Vagina (tissue), 2 donors: ENCODE data around the gene ATP6V0A1. TPM values are rescaled to one million over a fixed set of nuclear protein-coding genes. Genes with fewer than 3 reads are reported as not detected.

Experiments
- DNase-seq, 2 donors: peaks; one replicate each; pipeline ENCODE4 v3.0.0-alpha.2; 2017; ENCODE audit errors: extremely low spot score in 2 of 2
- H3K27ac ChIP-seq: fragments of 200-600 bp; sonication (generic); one replicate; pipeline ENCODE4 v1.5.1; 2019
- H3K27me3 ChIP-seq: fragments of 200-600 bp; sonication (generic); one replicate; pipeline ENCODE4 v1.5.1; 2019
- H3K36me3 ChIP-seq, 2 donors: fragments of 200-600 bp; sonication (generic); one replicate each; pipeline ENCODE4 v1.5.1; 2017 to 2019
- H3K4me1 ChIP-seq: fragments of 200-600 bp; sonication (generic); one replicate; pipeline ENCODE4 v1.5.1; 2019
- H3K4me3 ChIP-seq, 2 donors: fragments of 200-600 bp; sonication (generic); 1 replicate in 1 of 2; 2 replicates in 1 of 2; pipeline ENCODE4 v1.5.1; 2016 to 2019
- H3K9me3 ChIP-seq: fragments of 200-600 bp; sonication (generic); one replicate; pipeline ENCODE4 v1.5.1; 2019
- CTCF ChIP-seq, 3 experiments: fragments of 450-650 bp in 2 of 3; fragments of 200-600 bp in 1 of 3; sonication (generic) in 1 of 3; IDR thresholded peaks; one replicate each; pipeline ENCODE4 v1.5.1; 2017 to 2019; ENCODE audit warnings: antibody characterized with exemption in 3 of 3, mild to moderate bottlenecking in 2 of 3, moderate library complexity in 2 of 3
- POLR2A ChIP-seq, 2 donors: fragments of 450-650 bp; IDR thresholded peaks; one replicate each; pipeline ENCODE4 v1.6.1; 2017; ENCODE audit warnings: antibody characterized with exemption in 2 of 2, mild to moderate bottlenecking in 2 of 2, moderate library complexity in 2 of 2
- POLR2AphosphoS5 ChIP-seq, 2 donors: sonication (generic); formaldehyde crosslinking; IDR thresholded peaks; one replicate each; pipeline ENCODE4 v1.9.0; 2017; ENCODE audit warnings: antibody characterized with exemption in 2 of 2, mild to moderate bottlenecking in 2 of 2, low read depth in 1 of 2; ENCODE audit not compliant: insufficient read depth in 1 of 2
- intact Hi-C: fragments of 100-400 bp; cut with DNase I; formaldehyde crosslinking; loops from one replicate; pipeline ENCODE4 v1.15.1; 2023
- total RNA-seq: library from RNA; depleted of rRNA; stranded (reverse); fragments of >200 nt; gene quantifications from one replicate; pipeline ENCODE4 v1.2.3, GENCODE V29; 2016

The ATP6V0A1 gene
- total RNA-seq, 1 donor from 2014 or later, result 72.4 TPM

GRCh38 chr17:42527932-42528331 is 69.3 kb downstream of the ATP6V0A1 start:
- Histone ChIP-seq H3K4me1 (peaks cover 47% of the 10 kb centered on the region), H3K9me3 (no peaks in the 10 kb centered on the region), H3K27ac (no peak overlapping the region), H3K36me3 (no peaks in the 10 kb centered on the region), H3K27me3 (no peaks in the 10 kb centered on the region), H3K4me3 (no peak overlapping the region)
- intact Hi-C loops, result no loop called here
- TF ChIP-seq POLR2AphosphoS5 (IDR thresholded peaks at IDR 0.05; ENCODE audit: insufficient read depth in 1 of 2, low read depth in 1 of 2), result no peak
- TF ChIP-seq POLR2A (IDR thresholded peaks at IDR 0.05), result no peak
- no peak for TF ChIP-seq CTCF (IDR thresholded peaks at IDR 0.05)
- DNase-seq, result no peak

DNA sequence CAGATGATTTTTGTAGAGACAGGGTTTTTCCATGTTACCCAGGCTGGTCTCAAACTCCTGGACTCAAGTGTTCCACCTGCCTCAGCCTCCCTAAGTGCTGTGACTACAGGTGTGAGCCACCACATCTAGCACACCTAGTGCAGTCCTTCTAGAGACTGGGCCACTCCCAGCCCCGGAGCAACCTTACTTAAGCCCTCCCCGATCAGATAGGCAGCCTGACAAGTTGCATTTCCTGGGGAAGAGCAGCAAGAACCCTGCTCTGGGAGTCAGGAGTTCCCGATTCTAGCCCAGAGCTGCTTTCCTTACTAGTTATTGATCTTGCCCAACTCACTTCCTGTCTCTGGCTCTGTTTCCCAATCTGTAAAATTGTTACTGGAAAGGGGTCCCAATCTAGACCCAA is 70.4 kb downstream of the ATP6V0A1 start:
- TF ChIP-seq CTCF (IDR thresholded peaks at IDR 0.05) (no peak), POLR2A (IDR thresholded peaks at IDR 0.05) (no peak), POLR2AphosphoS5 (IDR thresholded peaks at IDR 0.05; ENCODE audit: insufficient read depth in 1 of 2, low read depth in 1 of 2) (no peak)
- no peaks in the 10 kb centered on the region for H3K27me3 ChIP-seq
- peaks cover 45% of the 10 kb centered on the region for H3K4me1 ChIP-seq
- no peak overlapping the region for H3K27ac ChIP-seq
- H3K36me3 ChIP-seq, result no peaks in the 10 kb centered on the region
- no peaks in the 10 kb centered on the region for H3K9me3 ChIP-seq
- intact Hi-C loops, result no loop called here
- DNase-seq, result no peak
- no peak overlapping the region for H3K4me3 ChIP-seq

DNA sequence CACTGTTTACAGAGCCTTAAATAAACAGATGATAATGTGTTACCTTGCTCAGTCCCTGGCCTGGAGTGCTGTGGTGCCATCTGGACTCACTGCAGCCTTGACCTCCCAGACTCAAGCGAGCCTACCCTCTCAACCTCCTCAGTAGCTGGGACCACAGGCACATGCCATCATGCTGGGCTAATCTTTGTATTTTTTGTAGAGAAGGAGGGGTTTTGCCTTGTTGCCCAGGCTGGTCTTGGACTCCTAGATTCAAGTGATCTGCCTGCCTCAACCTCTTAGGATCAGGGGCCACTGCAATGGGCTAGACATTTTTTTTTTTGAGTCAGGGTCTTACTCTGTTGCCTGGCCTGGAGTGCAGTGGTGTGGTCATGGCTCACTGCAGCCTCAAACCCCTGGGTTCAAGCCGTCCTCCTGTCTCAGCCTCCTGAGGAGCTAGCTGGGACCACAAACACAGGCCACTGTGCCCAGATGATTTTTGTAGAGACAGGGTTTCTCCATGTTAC is 72.3 kb downstream of the ATP6V0A1 start:
- no peaks in the 10 kb centered on the region for H3K27me3 ChIP-seq
- H3K4me3 ChIP-seq, result no peak overlapping the region
- no peaks in the 10 kb centered on the region for H3K9me3 ChIP-seq
- DNase-seq, result no peak
- no peak for TF ChIP-seq CTCF (IDR thresholded peaks at IDR 0.05)
- peaks cover 50% of the 10 kb centered on the region for H3K4me1 ChIP-seq
- peak overlapping the region; percentile 70 for H3K27ac ChIP-seq
- H3K36me3 ChIP-seq, result no peaks in the 10 kb centered on the region
- intact Hi-C loops, result no loop called here

DNA sequence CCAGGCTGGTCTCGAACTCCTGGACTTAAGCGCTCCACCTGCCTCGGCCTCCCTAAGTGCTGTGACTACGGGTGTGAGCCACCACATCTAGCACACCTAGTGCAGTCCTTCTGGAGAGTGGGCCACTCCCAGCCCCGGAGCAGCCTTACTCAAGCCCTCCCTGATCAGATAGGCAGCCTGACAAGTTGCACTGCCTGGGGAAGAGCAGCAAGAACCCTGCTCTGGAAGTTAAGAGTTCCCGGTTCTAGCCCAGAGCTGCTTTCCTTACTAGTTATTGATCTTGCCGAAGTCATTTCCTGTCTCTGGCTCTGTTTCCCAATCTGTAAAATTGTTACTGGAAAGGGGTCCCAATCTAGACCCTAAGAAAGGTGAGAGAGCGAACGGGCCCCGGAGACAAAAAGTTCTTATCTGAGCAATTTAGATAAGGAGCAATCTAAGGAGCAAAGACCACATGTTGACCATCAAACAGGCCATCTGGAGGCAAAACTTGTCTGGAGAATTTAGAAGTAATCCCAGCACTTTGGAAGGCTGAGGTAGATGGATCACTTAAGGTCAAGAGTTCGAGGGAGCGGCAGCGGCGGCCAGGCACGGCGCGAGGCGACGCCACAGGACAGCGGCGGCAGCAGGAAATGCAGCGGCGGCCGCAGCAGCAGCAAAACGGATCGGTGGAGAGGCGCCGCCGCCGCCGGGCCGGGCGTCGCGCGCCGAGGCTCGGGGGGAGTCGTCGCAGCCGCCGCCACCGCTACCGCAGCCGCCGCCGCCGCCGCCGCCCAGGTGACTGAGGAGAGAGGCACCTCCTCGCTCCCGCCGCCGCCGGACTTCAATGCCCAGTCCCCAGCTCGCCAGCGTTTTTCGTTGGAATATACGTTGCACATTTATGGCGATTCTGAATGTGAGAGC is 73.0 kb downstream of the ATP6V0A1 start:
- DNase-seq, result no peak
- TF ChIP-seq POLR2AphosphoS5 (IDR thresholded peaks at IDR 0.05; ENCODE audit: insufficient read depth in 1 of 2, low read depth in 1 of 2), result peak in 1 of 2 donors; percentile 3
- TF ChIP-seq CTCF (IDR thresholded peaks at IDR 0.05), result peak in 1 of 3 experiments; percentile 36
- TF ChIP-seq POLR2A (IDR thresholded peaks at IDR 0.05), result peak in 1 of 2 donors; percentile 32
- Histone ChIP-seq H3K4me3 (peak overlapping the region; percentile 44 to 71), H3K9me3 (no peaks in the 10 kb centered on the region), H3K27me3 (no peaks in the 10 kb centered on the region), H3K4me1 (peaks cover 44% of the 10 kb centered on the region), H3K36me3 (no peaks in the 10 kb centered on the region), H3K27ac (peak overlapping the region; percentile 70)
- intact Hi-C loops, result no loop called here
